Upper lobe of right lung (tissue), 1 donor: ENCODE measurements around the gene RPL3. TPM values are rescaled to one million over a fixed set of nuclear protein-coding genes. Genes with fewer than 3 reads are reported as not detected.
A peak's percentile ranks its signal among the peaks of the same experiment; 100 is the strongest.

Experiments used
- ATAC-seq: fragments of 200-7000 bp; cut with Tn5 transposase; one replicate; pipeline ENCODE4 v1.9.1; 2020; ENCODE audit warnings: mild to moderate bottlenecking, moderate library complexity
- DNase-seq: peaks from one replicate; pipeline ENCODE4 v3.0.0-alpha.2; 2020
- H3K27ac ChIP-seq: fragments of 200-600 bp; one replicate; pipeline ENCODE4 v1.8.0; 2022
- H3K27me3 ChIP-seq: fragments of 200-600 bp; one replicate; pipeline ENCODE4 v1.8.0; 2022; ENCODE audit warnings: mild to moderate bottlenecking
- H3K36me3 ChIP-seq: fragments of 200-600 bp; one replicate; pipeline ENCODE4 v1.8.0; 2022
- H3K4me1 ChIP-seq: fragments of 200-600 bp; one replicate; pipeline ENCODE4 v1.8.0; 2022
- H3K4me3 ChIP-seq: fragments of 200-600 bp; one replicate; pipeline ENCODE4 v1.8.0; 2022; ENCODE audit warnings: mild to moderate bottlenecking
- H3K9me3 ChIP-seq: fragments of 200-600 bp; one replicate; pipeline ENCODE4 v1.8.0; 2022
- intact Hi-C: fragments of 100-400 bp; cut with DNase I; formaldehyde crosslinking; loops from one replicate; pipeline ENCODE4 v1.11.0; 2022
- total RNA-seq: library from RNA; stranded (reverse); fragmentation: NEBNext Ultra II Directional; extraction: Animal tissue kit (Norgen Biotek cat#: 25700); gene quantifications from one replicate; pipeline ENCODE4 v1.2.1, GENCODE V29; 2021
- TF ChIP-seq, protein P1 (sequence below): fragments of 200-600 bp; IDR thresholded peaks from one replicate; pipeline ENCODE4 v1.8.0; 2022; ENCODE audit warnings: antibody characterized with exemption
- donor health status: DM: no; HTN: yes; CAD: no; lungs with severe emphysema.

RPL3 gene
- total RNA-seq, 1 donor from 2014 or later = 1,573 TPM

DNA sequence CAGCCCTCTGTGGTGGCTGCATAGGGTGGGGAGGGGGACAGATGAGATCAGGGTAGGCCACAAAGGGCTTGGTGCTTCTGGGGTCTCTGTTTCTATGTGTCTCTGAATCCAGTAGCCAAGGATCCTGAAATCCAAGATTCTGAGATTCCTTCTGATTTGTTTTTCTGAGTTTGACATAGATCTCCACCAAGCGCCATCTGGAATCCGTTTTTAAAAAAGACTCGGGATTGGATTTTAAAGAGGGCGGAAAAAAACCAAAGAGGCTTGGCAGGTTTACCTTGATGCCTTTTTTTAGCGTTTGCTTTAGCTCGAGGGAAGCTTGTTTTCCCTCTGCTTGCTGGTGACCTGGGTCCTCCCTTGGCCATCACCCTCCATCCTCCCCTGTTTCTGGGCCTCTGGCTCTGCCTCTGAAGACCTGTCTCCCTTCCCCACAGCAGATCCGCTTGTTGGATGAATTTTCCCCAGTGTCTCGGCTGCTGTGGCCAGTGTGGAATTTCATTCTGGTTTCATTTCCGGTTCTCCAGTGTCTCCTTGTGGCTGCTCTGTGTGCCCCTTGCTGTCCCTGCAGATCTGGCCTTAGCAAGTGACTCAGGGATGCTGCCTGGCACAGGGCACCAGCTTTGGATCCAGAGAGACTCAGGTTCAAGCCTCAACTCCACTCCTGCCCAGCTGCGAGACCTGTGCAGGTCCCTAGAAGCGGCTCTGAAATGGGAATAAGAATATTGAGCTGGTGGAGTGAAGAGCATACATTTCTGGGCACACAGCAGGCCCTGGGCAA lies 45.5 kb upstream of the RPL3 start:
- Histone ChIP-seq H3K27ac (no peak overlapping the region), H3K4me3 (no peak overlapping the region), H3K36me3 (no peaks in the 10 kb centered on the region), H3K27me3 (no peaks in the 10 kb centered on the region), H3K4me1 (no peaks in the 10 kb centered on the region), H3K9me3 (no peaks in the 10 kb centered on the region)
- DNase-seq (no peak), ATAC-seq (peak; percentile 10)
- TF ChIP-seq, protein P1, sequence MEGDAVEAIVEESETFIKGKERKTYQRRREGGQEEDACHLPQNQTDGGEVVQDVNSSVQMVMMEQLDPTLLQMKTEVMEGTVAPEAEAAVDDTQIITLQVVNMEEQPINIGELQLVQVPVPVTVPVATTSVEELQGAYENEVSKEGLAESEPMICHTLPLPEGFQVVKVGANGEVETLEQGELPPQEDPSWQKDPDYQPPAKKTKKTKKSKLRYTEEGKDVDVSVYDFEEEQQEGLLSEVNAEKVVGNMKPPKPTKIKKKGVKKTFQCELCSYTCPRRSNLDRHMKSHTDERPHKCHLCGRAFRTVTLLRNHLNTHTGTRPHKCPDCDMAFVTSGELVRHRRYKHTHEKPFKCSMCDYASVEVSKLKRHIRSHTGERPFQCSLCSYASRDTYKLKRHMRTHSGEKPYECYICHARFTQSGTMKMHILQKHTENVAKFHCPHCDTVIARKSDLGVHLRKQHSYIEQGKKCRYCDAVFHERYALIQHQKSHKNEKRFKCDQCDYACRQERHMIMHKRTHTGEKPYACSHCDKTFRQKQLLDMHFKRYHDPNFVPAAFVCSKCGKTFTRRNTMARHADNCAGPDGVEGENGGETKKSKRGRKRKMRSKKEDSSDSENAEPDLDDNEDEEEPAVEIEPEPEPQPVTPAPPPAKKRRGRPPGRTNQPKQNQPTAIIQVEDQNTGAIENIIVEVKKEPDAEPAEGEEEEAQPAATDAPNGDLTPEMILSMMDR = no peak
- intact Hi-C loops = no loop called here

DNA sequence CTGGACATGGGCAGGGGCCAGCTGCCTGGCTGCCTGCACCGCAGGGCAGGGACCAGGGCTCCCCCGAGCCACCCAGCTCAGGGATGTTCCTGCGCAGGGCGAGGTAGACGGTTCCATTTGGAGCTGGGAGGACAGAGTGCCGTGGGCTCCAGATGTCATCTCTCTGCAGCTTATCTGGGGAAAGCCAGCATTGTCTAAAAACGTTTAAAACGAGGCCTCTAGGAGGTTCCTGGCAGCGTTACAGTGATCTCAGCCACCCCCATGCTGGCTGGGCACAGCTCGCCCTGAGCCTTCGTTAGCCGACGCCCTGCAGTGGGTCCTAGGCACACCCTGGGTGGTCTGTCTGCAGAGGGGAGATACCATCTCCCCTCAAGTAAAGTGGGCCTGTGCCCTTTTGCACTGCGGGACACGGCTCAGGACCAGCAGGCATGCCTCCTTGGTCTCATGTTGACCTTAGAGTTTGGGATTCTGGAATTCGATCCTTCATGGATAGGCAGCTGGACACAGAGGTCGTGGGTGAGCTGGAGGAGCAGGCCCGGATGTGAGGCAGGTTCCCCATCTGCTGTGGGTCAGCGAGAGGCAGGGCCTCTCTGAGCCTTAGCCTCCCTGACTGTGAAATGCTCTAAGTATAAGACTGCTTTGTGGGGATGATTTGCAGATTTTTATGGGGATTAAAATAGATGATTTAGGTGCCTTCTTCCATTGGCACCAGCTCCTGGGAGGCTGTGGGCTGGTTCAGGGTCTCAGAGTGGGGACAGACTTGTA lies 44.5 kb upstream of the RPL3 start:
- H3K9me3 ChIP-seq = no peaks in the 10 kb centered on the region
- DNase-seq (no peak), ATAC-seq (no peak)
- no peak overlapping the region for H3K4me3 ChIP-seq
- TF ChIP-seq, protein P1 = no peak
- H3K36me3 ChIP-seq = no peaks in the 10 kb centered on the region
- intact Hi-C loops = no loop called here
- no peak overlapping the region for H3K27ac ChIP-seq
- H3K4me1 ChIP-seq = no peaks in the 10 kb centered on the region
- no peaks in the 10 kb centered on the region for H3K27me3 ChIP-seq

DNA sequence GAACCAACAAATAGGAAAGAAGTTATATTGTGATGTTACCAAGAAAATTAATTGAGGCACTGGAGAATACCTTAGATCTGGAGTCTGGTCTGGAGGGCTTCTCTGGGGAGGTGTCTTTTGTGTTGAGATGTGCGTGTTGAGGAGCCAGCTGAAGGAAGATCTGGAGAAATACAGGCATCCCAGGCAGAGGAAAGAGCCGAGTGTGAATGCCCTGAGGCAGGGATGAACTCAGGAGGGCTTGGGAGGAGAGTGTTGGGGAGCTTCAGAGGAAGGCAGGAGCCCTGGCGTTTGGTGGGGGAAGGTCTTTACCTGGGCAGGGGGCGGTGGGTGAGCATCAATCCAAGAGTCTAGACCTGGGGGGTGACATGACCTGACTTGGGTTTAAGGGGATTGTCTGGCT lies 43.5 kb upstream of the RPL3 start:
- Histone ChIP-seq H3K36me3 (no peaks in the 10 kb centered on the region), H3K4me1 (no peaks in the 10 kb centered on the region), H3K9me3 (no peaks in the 10 kb centered on the region), H3K4me3 (no peak overlapping the region), H3K27ac (no peak overlapping the region), H3K27me3 (no peaks in the 10 kb centered on the region)
- TF ChIP-seq, protein P1 = no peak
- DNase-seq (no peak), ATAC-seq (no peak)
- intact Hi-C loops = no loop called here

DNA sequence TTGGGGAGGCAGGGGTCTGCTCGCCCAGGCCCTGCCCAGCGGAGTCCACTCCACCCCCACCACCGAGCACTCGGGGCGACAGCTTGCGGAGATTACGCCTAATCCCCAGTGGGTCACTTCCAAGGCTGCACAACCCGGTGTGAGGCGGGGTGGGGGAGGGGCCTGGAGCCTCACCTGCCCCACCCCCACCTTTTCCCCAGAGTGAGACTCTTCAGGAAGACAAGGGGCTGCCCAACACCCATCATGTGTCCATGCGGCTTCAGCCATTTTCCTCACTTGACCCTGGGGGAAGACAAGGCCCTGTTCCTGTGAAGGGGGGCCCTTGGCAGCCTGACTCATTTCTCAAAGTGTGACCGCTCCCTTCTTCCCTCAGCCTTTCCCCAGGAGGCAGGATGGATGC lies 42.8 kb upstream of the RPL3 start:
- Histone ChIP-seq H3K9me3 (no peaks in the 10 kb centered on the region), H3K36me3 (no peaks in the 10 kb centered on the region), H3K27ac (no peak overlapping the region), H3K27me3 (no peaks in the 10 kb centered on the region), H3K4me1 (no peaks in the 10 kb centered on the region), H3K4me3 (no peak overlapping the region)
- ATAC-seq (no peak), DNase-seq (no peak)
- intact Hi-C loops = no loop called here
- TF ChIP-seq, protein P1 = no peak

DNA sequence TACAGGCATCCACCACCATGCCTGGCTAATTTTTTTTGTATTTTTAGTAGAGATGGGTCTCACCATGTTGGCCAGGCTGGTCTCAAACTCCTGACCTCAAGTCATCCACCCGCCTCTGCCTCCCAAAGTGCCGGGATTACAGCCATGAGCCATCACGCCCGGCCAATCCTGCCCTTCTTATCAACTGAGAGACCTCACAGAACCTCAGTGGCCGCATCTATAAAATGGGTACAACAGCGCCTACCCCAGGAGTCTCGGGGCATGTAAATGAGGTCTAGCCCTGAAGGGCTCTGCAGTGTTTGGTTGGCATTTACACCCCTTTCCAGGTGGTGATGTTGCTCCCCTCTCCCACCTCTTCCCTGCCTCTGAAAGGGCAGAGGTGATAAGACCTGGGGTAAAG lies 42.1 kb upstream of the RPL3 start:
- DNase-seq (no peak), ATAC-seq (no peak)
- no peaks in the 10 kb centered on the region for H3K9me3 ChIP-seq
- no peaks in the 10 kb centered on the region for H3K4me1 ChIP-seq
- no peaks in the 10 kb centered on the region for H3K36me3 ChIP-seq
- H3K4me3 ChIP-seq = no peak overlapping the region
- H3K27ac ChIP-seq = no peak overlapping the region
- intact Hi-C loops = no loop called here
- TF ChIP-seq, protein P1 = no peak
- no peaks in the 10 kb centered on the region for H3K27me3 ChIP-seq
